H1 (cell line): ENCODE measurements around the gene CLDN6. TPM values are rescaled to one million over a fixed set of nuclear protein-coding genes. Genes with fewer than 3 reads are reported as not detected.

Experiments
- CTCF ChIA-PET: fragments of 300-600 bp; sonication (Branson Sonifier 250); formaldehyde crosslinking; loops from one replicate; lab custom pipeline; 2021; ENCODE audit not compliant: partially characterized antibody; lab: Charles Lee
- POLR2A ChIA-PET: fragments of 300-600 bp; sonication (Branson Sonifier 250); formaldehyde crosslinking; loops from one replicate; lab custom pipeline; 2021; ENCODE audit warnings: inconsistent platforms; ENCODE audit not compliant: partially characterized antibody; lab: Charles Lee
- DNase-seq, 2 experiments: peaks; one replicate each; pipeline versions ENCODE4 v3.0.0 to v3.0.0-alpha.2; 2010 to 2022; ENCODE audit warnings: low spot score in 2 of 2, low read depth in 1 of 2, mixed read lengths in 1 of 2
- FAIRE-seq: peaks from 2 replicates; lab custom pipeline; 2011; peaks lifted over from hg19 to GRCh38; lab: Jason Lieb, UNC
- H2AFZ ChIP-seq: 2 replicates; pipeline ENCODE4 v1.8.1; 2012; ENCODE audit warnings: low read length, inconsistent platforms
- H2AK5ac ChIP-seq: 2 replicates; pipeline ENCODE4 v1.6.1; 2013; ENCODE audit warnings: low read depth, low read length
- H2BK120ac ChIP-seq: replicated peaks from 2 replicates; pipeline ENCODE3; 2013; ENCODE audit warnings: low read depth, low read length, inconsistent platforms
- H2BK12ac ChIP-seq: 2 replicates; pipeline ENCODE4 v1.6.1; 2013; ENCODE audit warnings: low read depth, low read length
- H2BK15ac ChIP-seq: 2 replicates; pipeline ENCODE4 v1.6.1; 2013; ENCODE audit warnings: low read length
- H2BK20ac ChIP-seq: 2 replicates; pipeline ENCODE4 v1.6.1; 2013; ENCODE audit warnings: low read length
- H2BK5ac ChIP-seq: 2 replicates; pipeline ENCODE4 v1.6.1; 2013; ENCODE audit warnings: low read depth, low read length
- H3K14ac ChIP-seq: 2 replicates; pipeline ENCODE4 v1.6.1; 2013; ENCODE audit warnings: inconsistent platforms; ENCODE audit not compliant: insufficient read length
- H3K18ac ChIP-seq: 2 replicates; pipeline ENCODE4 v1.6.1; 2013; ENCODE audit warnings: low read length; ENCODE audit errors: extremely low read depth
- H3K23ac ChIP-seq: 2 replicates; pipeline ENCODE4 v1.6.1; 2013; ENCODE audit warnings: inconsistent platforms; ENCODE audit not compliant: insufficient read length
- H3K23me2 ChIP-seq: 2 replicates; pipeline ENCODE4 v1.6.1; 2013; ENCODE audit warnings: low read depth, low read length
- H3K27ac ChIP-seq: 2 replicates; pipeline ENCODE4 v1.6.1; 2011; ENCODE audit warnings: low read depth, low read length, inconsistent platforms
- H3K27me3 ChIP-seq, 4 experiments: replicated peaks in 1 of 4; 1 replicate in 1 of 4; 2 replicates in 3 of 4; pipeline versions ENCODE4 v1.6.1 to v1.8.1; 2011 to 2013; ENCODE audit warnings: low read length in 3 of 4, mild to moderate bottlenecking in 3 of 4, inconsistent platforms in 2 of 4, mixed read lengths in 2 of 4, moderate library complexity in 1 of 4; ENCODE audit not compliant: control insufficient read depth in 3 of 4, insufficient read depth in 3 of 4; ENCODE audit errors: extremely low read depth in 1 of 4
- H3K36me3 ChIP-seq, 4 experiments: 2 replicates each; pipeline versions ENCODE4 v1.6.1 to v1.8.1; 2011 to 2013; ENCODE audit warnings: mild to moderate bottlenecking in 4 of 4, low read length in 3 of 4, moderate library complexity in 2 of 4, control low read depth in 1 of 4, inconsistent platforms in 1 of 4; ENCODE audit not compliant: insufficient read depth in 4 of 4, control insufficient read depth in 2 of 4
- H3K4ac ChIP-seq: replicated peaks from 2 replicates; pipeline ENCODE3; 2013; ENCODE audit warnings: low read length, low read depth, mixed read lengths, inconsistent platforms; ENCODE audit not compliant: insufficient read length
- H3K4me1 ChIP-seq, 4 experiments: replicated peaks in 1 of 4; 1 replicate in 1 of 4; 2 replicates in 3 of 4; pipeline versions ENCODE4 v1.6.1 to v1.8.1; 2011 to 2013; ENCODE audit warnings: low read length in 3 of 4, inconsistent platforms in 2 of 4, mixed read lengths in 1 of 4; ENCODE audit not compliant: insufficient read depth in 4 of 4, control insufficient read depth in 3 of 4
- H3K4me2 ChIP-seq, 2 experiments: 2 replicates each; pipeline versions ENCODE4 v1.6.1 to v1.8.1; 2011 to 2013; ENCODE audit warnings: low read depth in 2 of 2, low read length in 2 of 2, control low read depth in 1 of 2, inconsistent platforms in 1 of 2, mild to moderate bottlenecking in 1 of 2; ENCODE audit not compliant: insufficient read depth in 1 of 2
- H3K4me3 ChIP-seq, 4 experiments: fragments of 200-600, 300-600 bp in 1 of 4; sonication (generic), shearing (Covaris generic), sonication (Bioruptor Twin) in 1 of 4; 2 replicates each; pipeline versions ENCODE4 v1.5.1 to v1.8.1; 2011 to 2016; ENCODE audit warnings: low read length in 4 of 4, low read depth in 3 of 4, control low read depth in 2 of 4, inconsistent platforms in 2 of 4, mild to moderate bottlenecking in 2 of 4, mixed read lengths in 1 of 4, moderate library complexity in 1 of 4; ENCODE audit not compliant: insufficient read depth in 2 of 4; ENCODE audit errors: extremely low read depth in 1 of 4
- H3K56ac ChIP-seq: replicated peaks from 2 replicates; pipeline ENCODE3; 2013; ENCODE audit warnings: low read depth, mild to moderate bottlenecking, mixed read lengths, low read length, inconsistent platforms; ENCODE audit not compliant: insufficient read length
- H3K79me1 ChIP-seq: 2 replicates; pipeline ENCODE4 v1.6.1; 2013; ENCODE audit warnings: low read depth, low read length, control low read depth
- H3K79me2 ChIP-seq, 2 experiments: 2 replicates each; pipeline versions ENCODE4 v1.6.1 to v1.8.1; 2012 to 2013; ENCODE audit warnings: low read length in 2 of 2, mild to moderate bottlenecking in 2 of 2, inconsistent platforms in 1 of 2; ENCODE audit not compliant: insufficient read depth in 2 of 2, control insufficient read depth in 1 of 2
- H3K9ac ChIP-seq, 4 experiments: replicated peaks in 1 of 4; 1 replicate in 1 of 4; 2 replicates in 3 of 4; pipeline versions ENCODE4 v1.6.1 to v1.8.1; 2011 to 2013; ENCODE audit warnings: low read depth in 3 of 4, low read length in 3 of 4, control low read depth in 2 of 4, mild to moderate bottlenecking in 2 of 4, moderate library complexity in 2 of 4, inconsistent platforms in 1 of 4; ENCODE audit errors: extremely low read depth in 1 of 4
- H3K9me3 ChIP-seq, 2 experiments: 2 replicates each; pipeline versions ENCODE4 v1.6.1 to v1.8.1; 2012 to 2013; ENCODE audit warnings: mild to moderate bottlenecking in 2 of 2, moderate library complexity in 2 of 2, control low read depth in 1 of 2, inconsistent platforms in 1 of 2, low read depth in 1 of 2, low read length in 1 of 2, mixed read lengths in 1 of 2; ENCODE audit not compliant: insufficient read depth in 2 of 2
- H4K20me1 ChIP-seq, 2 experiments: replicated peaks in 1 of 2; 2 replicates each; pipeline versions ENCODE3 to v1.8.1; 2011 to 2013; ENCODE audit warnings: inconsistent platforms in 2 of 2, low read length in 2 of 2, mild to moderate bottlenecking in 1 of 2; ENCODE audit not compliant: insufficient read depth in 2 of 2, control insufficient read depth in 1 of 2
- H4K5ac ChIP-seq: 2 replicates; pipeline ENCODE4 v1.6.1; 2013; ENCODE audit warnings: low read length, low read depth, mixed read lengths, inconsistent platforms; ENCODE audit not compliant: insufficient read length
- H4K8ac ChIP-seq: 2 replicates; pipeline ENCODE4 v1.8.0; 2013; ENCODE audit warnings: mild to moderate bottlenecking, moderate library complexity, low read length, inconsistent platforms; ENCODE audit not compliant: insufficient read depth; ENCODE audit errors: extremely low read depth
- H4K91ac ChIP-seq: replicated peaks from 2 replicates; pipeline ENCODE3; 2013; ENCODE audit warnings: low read length, mixed read lengths, inconsistent platforms; ENCODE audit not compliant: insufficient read length
- BRCA1 ChIP-seq: IDR thresholded peaks from 2 replicates; pipeline ENCODE4 v1.6.1; 2012; ENCODE audit warnings: low read depth, low read length, improper control_type of control experiment
- CEBPB ChIP-seq: IDR thresholded peaks from 2 replicates; pipeline ENCODE4 v1.6.1; 2012; ENCODE audit warnings: low read depth, low read length
- JUN ChIP-seq: IDR thresholded peaks from 2 replicates; pipeline ENCODE4 v1.6.1; 2011; ENCODE audit warnings: low read depth, mild to moderate bottlenecking, improper control_type of control experiment, low read length
- MAFK ChIP-seq: IDR thresholded peaks from 2 replicates; pipeline ENCODE4 v1.6.1; 2012; ENCODE audit warnings: low read depth, mild to moderate bottlenecking, improper control_type of control experiment, low read length
- NANOG ChIP-seq: IDR thresholded peaks from 2 replicates; pipeline ENCODE4 v1.6.1; 2011; ENCODE audit warnings: low read length, low read depth, mild to moderate bottlenecking, inconsistent platforms; ENCODE audit not compliant: insufficient read depth, poor library complexity, severe bottlenecking
- PHF8 ChIP-seq: fragments of 200-600 bp; sonication (generic); conservative IDR thresholded peaks from 2 replicates; pipeline ENCODE4 v1.7.1; 2012; ENCODE audit warnings: low read depth, mild to moderate bottlenecking, inconsistent platforms, low read length, moderate library complexity
- RBBP5 ChIP-seq: IDR thresholded peaks from 2 replicates; pipeline ENCODE4 v1.7.1; 2012; ENCODE audit warnings: low read depth, mild to moderate bottlenecking, inconsistent platforms, low read length, moderate library complexity, borderline replicate concordance
- RXRA ChIP-seq: IDR thresholded peaks from 2 replicates; pipeline ENCODE4 v1.6.1; 2011; ENCODE audit warnings: low read depth, mild to moderate bottlenecking, low read length, moderate library complexity; ENCODE audit not compliant: insufficient read depth
- SUZ12 ChIP-seq: fragments of 200-600 bp; sonication (generic); IDR thresholded peaks from 2 replicates; pipeline ENCODE4 v1.6.1; 2012; ENCODE audit warnings: mild to moderate bottlenecking, inconsistent platforms, low read length, moderate library complexity, mixed read lengths
- TAF1 ChIP-seq: IDR thresholded peaks from 2 replicates; pipeline ENCODE4 v1.6.1; 2011; ENCODE audit warnings: mild to moderate bottlenecking, low read depth, low read length
- TBP ChIP-seq: IDR thresholded peaks from 2 replicates; pipeline ENCODE4 v1.6.1; 2011; ENCODE audit warnings: low read depth, low read length, improper control_type of control experiment
- WGBS, 2 experiments: shearing (Covaris generic) in 1 of 2; methylation state at CpG; one replicate each; pipeline versions ENCODE4 v1.1.6 to v1.1.7; 2013 to 2015; ENCODE audit warnings: low lambda C conversion rate in 2 of 2, mixed read lengths in 2 of 2, inconsistent platforms in 1 of 2, low coverage in 1 of 2, missing lambda C conversion rate in 1 of 2; ENCODE audit not compliant: insufficient replicate concordance in 2 of 2, insufficient coverage in 1 of 2, insufficient read length in 1 of 2; ENCODE audit errors: extremely low coverage in 1 of 2, missing lambda C conversion rate in 1 of 2; 5-methylcytosine and 5-hydroxymethylcytosine counted together
- polyA plus RNA-seq, 7 experiments: library from polyadenylated mRNA; depleted of rRNA in 3 of 7; stranded (reverse) in 5 of 7; unstranded in 2 of 7; fragments of >200 nt in 5 of 7; fragments of 200-250 nt in 2 of 7; gene quantifications; 1 replicate in 5 of 7; 2 replicates in 1 of 7; 4 replicates in 1 of 7; pipeline versions ENCODE4 v1.2.1 to v1.2.3, GENCODE V29; 2011 to 2013; ENCODE audit warnings: missing spikeins in 2 of 7, mixed read lengths in 2 of 7
- total RNA-seq: library from RNA; stranded (reverse); fragmentation: NEBNext Ultra II Directional; extraction: Animal tissue kit (Norgen Biotek cat#: 25700); gene quantifications from 2 replicates; pipeline ENCODE4 v1.2.1, GENCODE V29; 2021

The CLDN6 gene
- total and polyA plus RNA-seq, 2 of the 8 experiments (the other 6 are each of a cell fraction or from before 2014, with no cell fraction given), result 747 to 1,115 TPM

GRCh38 chr16:3003582-3004270, 14.3 kb downstream of the CLDN6 start:
- 11% methylated on average over 50 of the region's 58 CpGs; no CpG with 5 or more reads in 1 of the 2 experiments for WGBS, 2 experiments
- FAIRE-seq, result peak; percentile 60
- peak overlapping the region in 1 of 4 experiments; percentile 41; a peak in 1 of 7 replicates for H3K9ac ChIP-seq
- TF ChIP-seq JUN (no peak), CEBPB (no peak; the same call in 1 of the 2 replicates), NANOG (peak; percentile 42), MAFK (no peak), BRCA1 (no peak), SUZ12 (no peak), PHF8 (no peak), TAF1 (no peak), RXRA (no peak), RBBP5 (no peak), TBP (no peak; the same call in 1 of the 2 replicates)

More at GRCh38 chr16:3003582-3004270, 14.3 kb downstream of the CLDN6 start:
- Histone ChIP-seq H3K36me3 (peaks cover 0 to 3% (median 0%) of the 10 kb centered on the region in 4 experiments; a peak in 1 of 8 replicates), H2BK12ac (no peak overlapping the region), H3K79me2 (peaks cover 0 to 6% of the 10 kb centered on the region in 2 experiments; a peak in 1 of 4 replicates), H3K9me3 (no peaks in the 10 kb centered on the region), H4K91ac (no peak overlapping the region), H4K8ac (no peak overlapping the region), H2AFZ (no peak overlapping the region), H2BK5ac (no peak overlapping the region), H3K4ac (no peak overlapping the region), H2AK5ac (no peak overlapping the region), H2BK120ac (no peak overlapping the region), H3K79me1 (no peaks in the 10 kb centered on the region; the same call in 1 of the 2 replicates), H3K23me2 (peaks cover 12% of the 10 kb centered on the region), H3K56ac (no peak overlapping the region), H3K14ac (no peak overlapping the region), H3K4me2 (no peak overlapping the region; a peak in 1 of 4 replicates), H3K27me3 (no peaks in the 10 kb centered on the region), H4K20me1 (peaks cover 0 to 2% of the 10 kb centered on the region in 2 experiments), H2BK20ac (no peak overlapping the region), H3K18ac (no peak overlapping the region), H3K23ac (no peak overlapping the region), H3K27ac (no peak overlapping the region), H3K4me3 (peak overlapping the region in 1 of 4 experiments; percentile 58; a peak in 1 of 8 replicates), H3K4me1 (peaks cover 11 to 33% (median 27%) of the 10 kb centered on the region in 4 experiments), H4K5ac (no peak overlapping the region), H2BK15ac (no peak overlapping the region)
- DNase-seq, result peak; percentile 95 to 98
- ChIA-PET CTCF (interaction anchor here (0.6 to 17.3 kb wide), 14 partner anchors 9 to 102 kb away, joined by 3 to 639 read pairs (median 4); partner anchors contain the start of genes BICDL2, CLDN6, CLDN9 and HCFC1R1), POLR2A (interaction anchor here (0.6 to 35.7 kb wide), 11 partner anchors 11 to 134 kb away, joined by 3 to 1808 read pairs (median 4); partner anchors contain the start of genes BICDL2, CLDN6, CLDN9 and HCFC1R1)
